Activated CD4-positive, CD25-positive, alpha-beta regulatory T cell treated with anti-CD3 and anti-CD28 coated beads, Interleukin-2, amount 50 U/mL, for 16 hours (primary cell): ENCODE data around the gene RGN.
"Not testable (repeated sequence)": the region's sequence is repeated elsewhere in the genome, so short reads cannot be mapped to it uniquely, and the experiment has no call there.

Experiments used
- DNase-seq: peaks from one replicate; pipeline ENCODE4 v3.0.0-alpha.2; 2020; ENCODE audit warnings: low read depth, low spot score

RGN gene

GRCh38 chrX:47116551-47117110 lies 38.4 kb downstream of the RGN start:
- not testable (repeated sequence) for DNase-seq

GRCh38 chrX:47124466-47124865 lies 46.2 kb downstream of the RGN start:
- DNase-seq = not testable (repeated sequence)

GRCh38 chrX:47129157-47129898 lies 51.1 kb downstream of the RGN start:
- peak; percentile 75 for DNase-seq

- DNase-seq = no peak
These were observed 51.7 kb downstream of the RGN start for GRCh38 chrX:47129899-47130358.

GRCh38 chrX:47133493-47133892 lies 55.2 kb downstream of the RGN start:
- DNase-seq = no peak

GRCh38 chrX:47135650-47136049 lies 57.4 kb downstream of the RGN start:
- DNase-seq = not testable (repeated sequence)

GRCh38 chrX:47138171-47138570 lies 59.9 kb downstream of the RGN start:
- no peak for DNase-seq
